K562 (cell line): Measurements from ENCODE around the gene MALAT1. TPM values are rescaled to one million over a fixed set of nuclear protein-coding genes. Genes with fewer than 3 reads are reported as not detected.

Experiments used
- C11orf30 ChIP-seq: fragments of 450-650 bp; IDR thresholded peaks from 2 replicates; pipeline ENCODE4 v1.6.1; 2016; ENCODE audit warnings: low read depth, mild to moderate bottlenecking
- CBFA2T3 ChIP-seq: fragments of 450-650 bp; IDR thresholded peaks from 2 replicates; pipeline ENCODE4 v1.6.1; 2017
- DNMT1 ChIP-seq: fragments of 450-650 bp; IDR thresholded peaks from 2 replicates; pipeline ENCODE4 v1.6.1; 2016; ENCODE audit warnings: antibody characterized with exemption, mild to moderate bottlenecking
- ETS2 ChIP-seq: IDR thresholded peaks from 2 replicates; pipeline ENCODE4 v1.6.1; 2016; ENCODE audit warnings: borderline replicate concordance, missing genetic modification characterization, mild to moderate bottlenecking, moderate library complexity, missing compliant biosample characterization; ENCODE audit not compliant: poor library complexity, severe bottlenecking
- RFX7 ChIP-seq: fragments of 250-450 bp; sonication (Bioruptor Pico); IDR thresholded peaks from 2 replicates; pipeline ENCODE4 v1.5.1; 2021; ENCODE audit warnings: mild to moderate bottlenecking
- RUNX1 ChIP-seq: sonication (generic); IDR thresholded peaks from 2 replicates; pipeline ENCODE4 v1.6.1; 2016; ENCODE audit warnings: antibody characterized with exemption, low read depth
- TCF7 ChIP-seq: sonication (generic); IDR thresholded peaks from 2 replicates; pipeline ENCODE4 v1.6.1; 2016; ENCODE audit warnings: antibody characterized with exemption, borderline replicate concordance
- TOE1 ChIP-seq, 2 experiments: fragments of 450-650 bp in 1 of 2; sonication (generic) in 1 of 2; formaldehyde crosslinking in 1 of 2; IDR thresholded peaks; 2 replicates each; pipeline versions ENCODE4 v1.7.1 to v1.8.0; 2016 to 2022; ENCODE audit warnings: borderline replicate concordance in 2 of 2, mild to moderate bottlenecking in 2 of 2, antibody characterized with exemption in 1 of 2, inconsistent platforms in 1 of 2, low read depth in 1 of 2, missing genetic modification reagents in 1 of 2, moderate library complexity in 1 of 2
- ZNF444 ChIP-seq: fragments of 250-450 bp; sonication (Bioruptor Pico); IDR thresholded peaks from 2 replicates; pipeline ENCODE4 v1.4.0; 2020; ENCODE audit warnings: mild to moderate bottlenecking, moderate library complexity
- ZSCAN29 ChIP-seq: fragments of 450-650 bp; IDR thresholded peaks from 2 replicates; pipeline ENCODE4 v1.6.1; 2017
- ZSCAN32 ChIP-seq: fragments of 450-650 bp; formaldehyde crosslinking; IDR thresholded peaks from 2 replicates; pipeline ENCODE4 v1.4.0; 2020; ENCODE audit warnings: mild to moderate bottlenecking, moderate library complexity
- polyA plus RNA-seq, 8 experiments: library from polyadenylated mRNA; depleted of rRNA in 4 of 8; stranded (reverse) in 5 of 8; unstranded in 3 of 8; fragments of >200 nt; fragmentation: Nextera tagmentation in 2 of 8; fragmentation: Illumina TruSeq in 1 of 8; extraction: Ambion mirVana in 2 of 8; extraction: Trizol in 1 of 8; gene quantifications; 2 replicates each; pipeline versions ENCODE4 v1.2.1 to v1.2.3, GENCODE V29; 2011 to 2014; ENCODE audit warnings: inconsistent platforms in 1 of 8, missing spikeins in 1 of 8
- total RNA-seq, 7 experiments: library from RNA; depleted of rRNA in 6 of 7; stranded (reverse); fragments of >200 nt in 6 of 7; fragmentation: Illumina TruSeq in 2 of 7; extraction: Trizol in 2 of 7; gene quantifications; 2 replicates each; pipeline versions ENCODE4 v1.2.1 to v1.2.3, GENCODE V29; 2011 to 2021; ENCODE audit warnings: low replicate concordance in 1 of 7
- TF ChIP-seq, protein P1 (sequence below): fragments of 200-600 bp; sonication (generic); IDR thresholded peaks from one replicate; pipeline ENCODE4 v1.6.1; 2012; ENCODE audit warnings: mild to moderate bottlenecking, low read depth, low read length, inconsistent platforms
- TF ChIP-seq, protein P2 (sequence below), 2 experiments: fragments of 250-450 bp in 1 of 2; fragments of 450-650 bp in 1 of 2; sonication (Bioruptor Pico) in 1 of 2; IDR thresholded peaks; 2 replicates each; pipeline versions ENCODE4 v1.6.1 to v1.8.0; 2016 to 2021; ENCODE audit warnings: mild to moderate bottlenecking in 2 of 2, moderate library complexity in 2 of 2, missing compliant biosample characterization in 1 of 2, missing genetic modification characterization in 1 of 2
- TF ChIP-seq, protein P3 (sequence below): sonication (generic); formaldehyde crosslinking; IDR thresholded peaks from 2 replicates; pipeline ENCODE4 v1.8.0; 2022; ENCODE audit warnings: mild to moderate bottlenecking, missing genetic modification reagents

MALAT1 gene
- total and polyA plus RNA-seq, 9 of the 15 experiments (the other 6 are each of a cell fraction or from before 2014, with no cell fraction given) = 363 to 8,715 (median 2,351) TPM

DNA sequence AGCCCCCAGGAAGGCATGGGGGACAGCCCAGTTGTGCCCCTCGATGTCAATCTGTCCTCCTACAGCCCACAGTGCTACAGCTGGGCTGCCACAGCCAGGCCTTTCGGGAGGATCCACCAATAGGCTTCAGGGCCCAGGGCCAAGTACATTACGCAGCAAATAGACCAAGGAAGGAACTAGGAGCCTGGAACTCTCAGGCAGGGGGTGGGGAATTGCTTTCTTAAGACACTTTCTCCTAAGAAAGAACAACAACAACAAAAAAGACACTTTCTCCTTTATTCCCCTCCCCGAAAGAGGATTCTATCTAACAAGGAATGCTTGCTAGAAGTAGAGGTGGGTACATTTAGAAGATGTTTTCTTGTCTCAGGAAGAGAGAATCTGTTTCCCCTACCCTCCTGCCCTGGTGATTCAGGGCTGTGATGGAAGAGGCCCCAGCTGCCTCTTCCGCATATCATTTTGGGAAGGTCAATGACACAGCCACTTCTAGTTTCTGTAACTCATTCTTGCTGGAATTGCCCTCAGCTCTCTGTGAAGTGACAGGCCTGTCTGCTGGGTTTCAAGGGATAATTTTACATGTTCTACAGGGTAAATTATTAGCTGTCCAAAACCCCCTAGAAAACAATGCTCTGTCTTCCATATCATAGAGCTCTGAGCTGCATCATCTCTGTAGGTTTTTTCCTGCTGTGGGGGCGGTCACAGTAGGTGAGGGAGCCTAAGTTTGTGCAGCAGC lies 6.0 kb upstream of the MALAT1 start (continued):
- TF ChIP-seq, protein P1, sequence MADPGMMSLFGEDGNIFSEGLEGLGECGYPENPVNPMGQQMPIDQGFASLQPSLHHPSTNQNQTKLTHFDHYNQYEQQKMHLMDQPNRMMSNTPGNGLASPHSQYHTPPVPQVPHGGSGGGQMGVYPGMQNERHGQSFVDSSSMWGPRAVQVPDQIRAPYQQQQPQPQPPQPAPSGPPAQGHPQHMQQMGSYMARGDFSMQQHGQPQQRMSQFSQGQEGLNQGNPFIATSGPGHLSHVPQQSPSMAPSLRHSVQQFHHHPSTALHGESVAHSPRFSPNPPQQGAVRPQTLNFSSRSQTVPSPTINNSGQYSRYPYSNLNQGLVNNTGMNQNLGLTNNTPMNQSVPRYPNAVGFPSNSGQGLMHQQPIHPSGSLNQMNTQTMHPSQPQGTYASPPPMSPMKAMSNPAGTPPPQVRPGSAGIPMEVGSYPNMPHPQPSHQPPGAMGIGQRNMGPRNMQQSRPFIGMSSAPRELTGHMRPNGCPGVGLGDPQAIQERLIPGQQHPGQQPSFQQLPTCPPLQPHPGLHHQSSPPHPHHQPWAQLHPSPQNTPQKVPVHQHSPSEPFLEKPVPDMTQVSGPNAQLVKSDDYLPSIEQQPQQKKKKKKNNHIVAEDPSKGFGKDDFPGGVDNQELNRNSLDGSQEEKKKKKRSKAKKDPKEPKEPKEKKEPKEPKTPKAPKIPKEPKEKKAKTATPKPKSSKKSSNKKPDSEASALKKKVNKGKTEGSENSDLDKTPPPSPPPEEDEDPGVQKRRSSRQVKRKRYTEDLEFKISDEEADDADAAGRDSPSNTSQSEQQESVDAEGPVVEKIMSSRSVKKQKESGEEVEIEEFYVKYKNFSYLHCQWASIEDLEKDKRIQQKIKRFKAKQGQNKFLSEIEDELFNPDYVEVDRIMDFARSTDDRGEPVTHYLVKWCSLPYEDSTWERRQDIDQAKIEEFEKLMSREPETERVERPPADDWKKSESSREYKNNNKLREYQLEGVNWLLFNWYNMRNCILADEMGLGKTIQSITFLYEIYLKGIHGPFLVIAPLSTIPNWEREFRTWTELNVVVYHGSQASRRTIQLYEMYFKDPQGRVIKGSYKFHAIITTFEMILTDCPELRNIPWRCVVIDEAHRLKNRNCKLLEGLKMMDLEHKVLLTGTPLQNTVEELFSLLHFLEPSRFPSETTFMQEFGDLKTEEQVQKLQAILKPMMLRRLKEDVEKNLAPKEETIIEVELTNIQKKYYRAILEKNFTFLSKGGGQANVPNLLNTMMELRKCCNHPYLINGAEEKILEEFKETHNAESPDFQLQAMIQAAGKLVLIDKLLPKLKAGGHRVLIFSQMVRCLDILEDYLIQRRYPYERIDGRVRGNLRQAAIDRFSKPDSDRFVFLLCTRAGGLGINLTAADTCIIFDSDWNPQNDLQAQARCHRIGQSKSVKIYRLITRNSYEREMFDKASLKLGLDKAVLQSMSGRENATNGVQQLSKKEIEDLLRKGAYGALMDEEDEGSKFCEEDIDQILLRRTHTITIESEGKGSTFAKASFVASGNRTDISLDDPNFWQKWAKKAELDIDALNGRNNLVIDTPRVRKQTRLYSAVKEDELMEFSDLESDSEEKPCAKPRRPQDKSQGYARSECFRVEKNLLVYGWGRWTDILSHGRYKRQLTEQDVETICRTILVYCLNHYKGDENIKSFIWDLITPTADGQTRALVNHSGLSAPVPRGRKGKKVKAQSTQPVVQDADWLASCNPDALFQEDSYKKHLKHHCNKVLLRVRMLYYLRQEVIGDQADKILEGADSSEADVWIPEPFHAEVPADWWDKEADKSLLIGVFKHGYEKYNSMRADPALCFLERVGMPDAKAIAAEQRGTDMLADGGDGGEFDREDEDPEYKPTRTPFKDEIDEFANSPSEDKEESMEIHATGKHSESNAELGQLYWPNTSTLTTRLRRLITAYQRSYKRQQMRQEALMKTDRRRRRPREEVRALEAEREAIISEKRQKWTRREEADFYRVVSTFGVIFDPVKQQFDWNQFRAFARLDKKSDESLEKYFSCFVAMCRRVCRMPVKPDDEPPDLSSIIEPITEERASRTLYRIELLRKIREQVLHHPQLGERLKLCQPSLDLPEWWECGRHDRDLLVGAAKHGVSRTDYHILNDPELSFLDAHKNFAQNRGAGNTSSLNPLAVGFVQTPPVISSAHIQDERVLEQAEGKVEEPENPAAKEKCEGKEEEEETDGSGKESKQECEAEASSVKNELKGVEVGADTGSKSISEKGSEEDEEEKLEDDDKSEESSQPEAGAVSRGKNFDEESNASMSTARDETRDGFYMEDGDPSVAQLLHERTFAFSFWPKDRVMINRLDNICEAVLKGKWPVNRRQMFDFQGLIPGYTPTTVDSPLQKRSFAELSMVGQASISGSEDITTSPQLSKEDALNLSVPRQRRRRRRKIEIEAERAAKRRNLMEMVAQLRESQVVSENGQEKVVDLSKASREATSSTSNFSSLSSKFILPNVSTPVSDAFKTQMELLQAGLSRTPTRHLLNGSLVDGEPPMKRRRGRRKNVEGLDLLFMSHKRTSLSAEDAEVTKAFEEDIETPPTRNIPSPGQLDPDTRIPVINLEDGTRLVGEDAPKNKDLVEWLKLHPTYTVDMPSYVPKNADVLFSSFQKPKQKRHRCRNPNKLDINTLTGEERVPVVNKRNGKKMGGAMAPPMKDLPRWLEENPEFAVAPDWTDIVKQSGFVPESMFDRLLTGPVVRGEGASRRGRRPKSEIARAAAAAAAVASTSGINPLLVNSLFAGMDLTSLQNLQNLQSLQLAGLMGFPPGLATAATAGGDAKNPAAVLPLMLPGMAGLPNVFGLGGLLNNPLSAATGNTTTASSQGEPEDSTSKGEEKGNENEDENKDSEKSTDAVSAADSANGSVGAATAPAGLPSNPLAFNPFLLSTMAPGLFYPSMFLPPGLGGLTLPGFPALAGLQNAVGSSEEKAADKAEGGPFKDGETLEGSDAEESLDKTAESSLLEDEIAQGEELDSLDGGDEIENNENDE = no peak
- TF ChIP-seq DNMT1 = no peak
- TF ChIP-seq RFX7 (CRISPR knock-in tag) = no peak
- TF ChIP-seq, protein P2, sequence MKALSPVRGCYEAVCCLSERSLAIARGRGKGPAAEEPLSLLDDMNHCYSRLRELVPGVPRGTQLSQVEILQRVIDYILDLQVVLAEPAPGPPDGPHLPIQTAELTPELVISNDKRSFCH (CRISPR knock-in tag; IDR thresholded peaks at IDR 0.05) = no peak
- TF ChIP-seq, protein P2 (tag; IDR thresholded peaks at IDR 0.05) = no peak
- TF ChIP-seq ZNF444 = no peak
- peak; percentile 42 for TF ChIP-seq TOE1 (IDR thresholded peaks at IDR 0.05; ENCODE audit: borderline replicate concordance)
- TF ChIP-seq TOE1 (CRISPR knock-in tag; IDR thresholded peaks at IDR 0.05; ENCODE audit: borderline replicate concordance, low read depth) = no peak
- peak; percentile 41 for TF ChIP-seq C11orf30
- TF ChIP-seq ZSCAN29 = no peak
- TF ChIP-seq ETS2 (tag) = no peak
- TF ChIP-seq RUNX1 = no peak
- TF ChIP-seq, protein P3, sequence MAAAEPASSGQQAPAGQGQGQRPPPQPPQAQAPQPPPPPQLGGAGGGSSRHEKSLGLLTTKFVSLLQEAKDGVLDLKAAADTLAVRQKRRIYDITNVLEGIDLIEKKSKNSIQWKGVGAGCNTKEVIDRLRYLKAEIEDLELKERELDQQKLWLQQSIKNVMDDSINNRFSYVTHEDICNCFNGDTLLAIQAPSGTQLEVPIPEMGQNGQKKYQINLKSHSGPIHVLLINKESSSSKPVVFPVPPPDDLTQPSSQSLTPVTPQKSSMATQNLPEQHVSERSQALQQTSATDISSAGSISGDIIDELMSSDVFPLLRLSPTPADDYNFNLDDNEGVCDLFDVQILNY (CRISPR knock-in tag) = no peak
- no peak for TF ChIP-seq CBFA2T3
- TF ChIP-seq ZSCAN32 (CRISPR knock-in tag) = no peak
- TF ChIP-seq TCF7 = no peak
